Loucy (cell line): ENCODE data around the gene ABCF2.

ENCODE experiments used
- H2AFZ ChIP-seq: fragments of 200-600 bp; sonication (generic); 2 replicates; pipeline ENCODE4 v1.6.0; 2016; ENCODE audit warnings: antibody characterized with exemption, mild to moderate bottlenecking, low read length, moderate library complexity
- H3F3A ChIP-seq: fragments of 200-600 bp; 2 replicates; pipeline ENCODE4 v1.6.0; 2016; ENCODE audit warnings: antibody characterized with exemption, low read depth, mild to moderate bottlenecking
- H3K27me3 ChIP-seq: fragments of 200-600 bp; sonication (generic); 2 replicates; pipeline ENCODE4 v1.6.1; 2014; ENCODE audit warnings: low read length, mild to moderate bottlenecking; ENCODE audit not compliant: insufficient read depth, poor library complexity, severe bottlenecking
- H3K36me3 ChIP-seq: fragments of 200-600 bp; sonication (generic); 2 replicates; pipeline ENCODE4 v1.6.1; 2016; ENCODE audit warnings: low read length; ENCODE audit not compliant: insufficient read depth
- H3K4me1 ChIP-seq: fragments of 200-600 bp; sonication (generic); 2 replicates; pipeline ENCODE4 v1.5.1; 2014; ENCODE audit warnings: low read length, mild to moderate bottlenecking; ENCODE audit not compliant: insufficient read depth, poor library complexity, severe bottlenecking
- H3K4me2 ChIP-seq: fragments of 200-600 bp; sonication (generic); 2 replicates; pipeline ENCODE4 v1.6.0; 2014; ENCODE audit warnings: antibody characterized with exemption, low read length, low read depth, mild to moderate bottlenecking; ENCODE audit not compliant: poor library complexity, severe bottlenecking
- H3K4me3 ChIP-seq: fragments of 200-600 bp; sonication (generic); 2 replicates; pipeline ENCODE4 v1.5.1; 2014; ENCODE audit warnings: low read length, mild to moderate bottlenecking, mixed read lengths; ENCODE audit not compliant: poor library complexity, severe bottlenecking
- H3K79me2 ChIP-seq: fragments of 200-600 bp; sonication (generic); 2 replicates; pipeline ENCODE4 v1.6.1; 2014; ENCODE audit warnings: low read length; ENCODE audit not compliant: insufficient read depth
- H3K9ac ChIP-seq: fragments of 200-600 bp; sonication (generic); 2 replicates; pipeline ENCODE4 v1.6.0; 2014; ENCODE audit warnings: mild to moderate bottlenecking, low read depth, low read length, moderate library complexity; ENCODE audit not compliant: poor library complexity, severe bottlenecking
- H3K9me2 ChIP-seq: fragments of 200-600 bp; sonication (generic); replicated peaks from 2 replicates; pipeline ENCODE4 v1.6.1; 2016; ENCODE audit warnings: low read depth, low read length, mixed read lengths
- H3K9me3 ChIP-seq: fragments of 200-600 bp; sonication (generic); 2 replicates; pipeline ENCODE4 v1.6.1; 2014; ENCODE audit warnings: mild to moderate bottlenecking, antibody characterized with exemption, low read length, low read depth; ENCODE audit not compliant: insufficient read depth
- H4K20me1 ChIP-seq: fragments of 200-600 bp; sonication (generic); 2 replicates; pipeline ENCODE4 v1.6.0; 2014; ENCODE audit warnings: antibody characterized with exemption, low read length, mild to moderate bottlenecking; ENCODE audit not compliant: insufficient read depth, poor library complexity, severe bottlenecking
- EZH2phosphoT487 ChIP-seq: fragments of 200-600 bp; IDR thresholded peaks from 2 replicates; pipeline ENCODE4 v1.6.1; 2018; ENCODE audit warnings: antibody characterized with exemption, mild to moderate bottlenecking, moderate library complexity, borderline replicate concordance
- TF ChIP-seq, protein P1 (sequence below): fragments of 200-600 bp; sonication (generic); conservative IDR thresholded peaks from 2 replicates; pipeline ENCODE4 v1.5.1; 2014; ENCODE audit warnings: mild to moderate bottlenecking, antibody characterized with exemption, low read length

Gene ABCF2

DNA sequence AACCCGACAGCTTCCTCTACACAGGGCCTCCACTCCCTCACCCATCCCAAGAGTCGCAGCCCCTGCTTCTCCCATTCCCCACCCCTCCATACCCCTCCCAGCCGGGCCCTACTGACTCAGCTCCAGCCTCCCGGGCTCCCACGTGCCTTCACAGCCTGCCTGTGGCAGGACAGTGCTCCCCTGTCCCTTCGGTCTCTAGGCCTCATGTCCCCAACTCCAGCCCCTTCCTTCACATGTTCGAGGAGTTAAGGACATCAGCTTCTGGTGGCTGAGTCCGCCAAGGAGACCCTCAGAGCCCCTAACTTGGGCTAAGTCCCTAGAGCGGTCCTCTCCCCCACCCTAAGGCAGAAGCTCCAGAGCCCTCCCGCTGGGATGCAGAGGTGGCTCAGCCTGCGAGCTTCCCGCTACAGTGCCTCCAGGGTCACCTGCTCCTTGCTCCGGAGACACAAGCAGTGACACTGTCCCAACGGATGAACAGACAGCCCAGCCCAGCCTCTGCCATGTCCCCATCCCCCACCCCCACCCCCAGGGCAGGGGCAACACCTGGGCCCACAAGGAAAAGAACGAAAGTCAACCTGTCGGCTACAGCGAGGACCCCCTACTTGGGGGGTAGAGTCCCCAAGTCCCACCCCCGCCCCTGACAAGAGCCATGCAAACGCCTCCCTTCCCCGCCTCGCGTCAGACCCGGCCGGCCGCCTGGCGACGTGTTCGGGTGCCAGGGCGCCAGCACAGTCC lies 20.8 kb upstream of the ABCF2 start:
- peaks cover 23% of the 10 kb centered on the region for H3K4me1 ChIP-seq
- no peaks in the 10 kb centered on the region for H3K79me2 ChIP-seq
- H3K4me2 ChIP-seq: peak overlapping the region; percentile 89
- peak overlapping the region; percentile 60 for H3K9ac ChIP-seq
- peak overlapping the region; percentile 74 for H3K4me3 ChIP-seq
- H3K9me3 ChIP-seq: no peaks in the 10 kb centered on the region
- peak overlapping the region; percentile 89 for H2AFZ ChIP-seq
- no peaks in the 10 kb centered on the region for H3F3A ChIP-seq
- no peaks in the 10 kb centered on the region for H3K9me2 ChIP-seq
- H3K36me3 ChIP-seq: no peaks in the 10 kb centered on the region
- H3K27me3 ChIP-seq: no peaks in the 10 kb centered on the region
- H4K20me1 ChIP-seq: no peaks in the 10 kb centered on the region
- TF ChIP-seq, protein P1, sequence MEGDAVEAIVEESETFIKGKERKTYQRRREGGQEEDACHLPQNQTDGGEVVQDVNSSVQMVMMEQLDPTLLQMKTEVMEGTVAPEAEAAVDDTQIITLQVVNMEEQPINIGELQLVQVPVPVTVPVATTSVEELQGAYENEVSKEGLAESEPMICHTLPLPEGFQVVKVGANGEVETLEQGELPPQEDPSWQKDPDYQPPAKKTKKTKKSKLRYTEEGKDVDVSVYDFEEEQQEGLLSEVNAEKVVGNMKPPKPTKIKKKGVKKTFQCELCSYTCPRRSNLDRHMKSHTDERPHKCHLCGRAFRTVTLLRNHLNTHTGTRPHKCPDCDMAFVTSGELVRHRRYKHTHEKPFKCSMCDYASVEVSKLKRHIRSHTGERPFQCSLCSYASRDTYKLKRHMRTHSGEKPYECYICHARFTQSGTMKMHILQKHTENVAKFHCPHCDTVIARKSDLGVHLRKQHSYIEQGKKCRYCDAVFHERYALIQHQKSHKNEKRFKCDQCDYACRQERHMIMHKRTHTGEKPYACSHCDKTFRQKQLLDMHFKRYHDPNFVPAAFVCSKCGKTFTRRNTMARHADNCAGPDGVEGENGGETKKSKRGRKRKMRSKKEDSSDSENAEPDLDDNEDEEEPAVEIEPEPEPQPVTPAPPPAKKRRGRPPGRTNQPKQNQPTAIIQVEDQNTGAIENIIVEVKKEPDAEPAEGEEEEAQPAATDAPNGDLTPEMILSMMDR: no peak
- TF ChIP-seq EZH2phosphoT487: no peak

DNA sequence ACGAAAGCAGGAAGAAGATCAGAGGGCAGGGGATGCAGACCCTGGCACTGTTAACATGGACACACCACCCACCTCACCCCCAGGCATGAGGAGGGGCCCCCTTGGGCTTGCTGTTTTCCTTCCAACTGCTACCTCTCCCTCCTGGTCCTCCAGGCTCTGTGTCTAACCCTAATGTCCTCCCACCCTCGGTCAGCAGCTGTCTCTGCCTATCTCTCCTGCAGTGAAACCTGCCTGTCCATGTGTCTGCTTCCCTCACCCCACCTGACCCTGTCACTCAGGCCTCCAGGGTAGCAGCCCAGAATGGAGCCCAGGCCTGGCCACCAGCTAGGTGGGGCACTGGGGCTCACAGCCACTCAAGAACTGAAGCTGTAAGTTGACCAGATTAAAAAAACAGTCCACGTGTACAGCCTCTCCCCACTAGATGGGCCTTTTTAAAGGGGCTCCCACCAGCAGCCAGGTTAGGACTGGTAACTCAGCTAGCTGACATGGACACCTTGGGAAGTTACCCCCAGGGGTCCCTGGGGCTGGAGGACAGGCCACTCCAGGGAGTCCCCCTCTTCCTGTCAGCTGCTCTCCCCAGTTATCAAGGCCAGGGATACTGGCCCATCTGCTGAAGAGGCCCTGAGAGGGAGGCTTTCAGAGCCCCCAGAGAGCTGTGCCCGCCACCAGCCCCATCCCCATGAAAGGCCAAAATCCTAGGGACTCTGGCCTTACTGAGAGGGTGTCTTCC lies 20.0 kb upstream of the ABCF2 start:
- no peak overlapping the region for H2AFZ ChIP-seq
- TF ChIP-seq, protein P1: no peak
- TF ChIP-seq EZH2phosphoT487: no peak
- no peaks in the 10 kb centered on the region for H4K20me1 ChIP-seq
- no peaks in the 10 kb centered on the region for H3K79me2 ChIP-seq
- H3K9me2 ChIP-seq: no peaks in the 10 kb centered on the region
- no peak overlapping the region for H3K9ac ChIP-seq
- H3F3A ChIP-seq: no peaks in the 10 kb centered on the region
- peak overlapping the region; percentile 89 for H3K4me2 ChIP-seq
- no peaks in the 10 kb centered on the region for H3K36me3 ChIP-seq
- peaks cover 20% of the 10 kb centered on the region for H3K4me1 ChIP-seq
- no peaks in the 10 kb centered on the region for H3K27me3 ChIP-seq
- no peaks in the 10 kb centered on the region for H3K9me3 ChIP-seq
- no peak overlapping the region for H3K4me3 ChIP-seq

DNA sequence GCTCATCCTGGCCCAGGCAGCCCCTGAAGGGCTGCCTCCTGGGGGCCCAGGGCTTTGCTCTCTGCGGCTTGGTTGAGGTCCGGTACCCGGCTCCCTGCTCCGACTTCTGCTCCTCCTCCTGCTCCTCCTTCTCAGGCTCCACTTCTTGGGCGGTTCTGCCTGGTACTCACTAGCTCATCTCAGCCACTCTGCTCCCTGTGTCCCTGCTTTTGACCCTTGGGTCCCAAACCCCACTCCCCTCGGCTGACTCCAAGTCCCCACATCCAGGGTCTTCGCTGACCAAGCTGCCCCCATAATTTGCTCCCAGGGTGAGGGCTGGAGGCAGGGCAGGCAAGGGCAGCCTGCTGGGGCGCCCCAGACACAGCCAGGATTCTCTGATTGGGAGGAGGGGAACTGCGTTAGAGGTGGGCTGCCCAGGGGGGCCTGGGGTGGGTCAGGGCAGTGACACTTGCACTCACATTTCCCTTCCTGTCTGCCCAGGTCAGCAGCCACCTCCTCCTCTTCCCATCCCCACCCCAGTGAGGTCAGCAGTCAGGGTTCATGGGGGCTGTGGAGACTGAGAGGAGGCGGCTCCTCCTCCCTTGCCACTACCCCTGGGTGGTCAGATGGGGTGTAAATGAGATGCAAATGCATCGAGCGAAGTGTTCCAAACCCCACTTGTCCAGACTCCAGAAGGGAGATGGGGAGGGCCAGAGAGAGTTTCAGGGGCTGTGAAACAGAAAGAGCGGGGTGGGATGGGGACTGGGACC lies 19.3 kb upstream of the ABCF2 start:
- Histone ChIP-seq H3K27me3 (no peaks in the 10 kb centered on the region), H4K20me1 (no peaks in the 10 kb centered on the region), H3K9ac (no peak overlapping the region), H3K4me1 (peaks cover 16% of the 10 kb centered on the region), H3K4me3 (no peak overlapping the region), H2AFZ (no peak overlapping the region), H3K36me3 (no peaks in the 10 kb centered on the region), H3K9me3 (no peaks in the 10 kb centered on the region), H3K79me2 (no peaks in the 10 kb centered on the region), H3K4me2 (no peak overlapping the region), H3K9me2 (no peaks in the 10 kb centered on the region), H3F3A (no peaks in the 10 kb centered on the region)
- no peak for TF ChIP-seq EZH2phosphoT487
- TF ChIP-seq, protein P1: no peak
